Coronary artery (tissue), 2 donors: ENCODE measurements around the gene PRSS8.
A peak's percentile ranks its signal among the peaks of the same experiment; 100 is the strongest.

Experiments used
- DNase-seq: peaks from one replicate; pipeline ENCODE4 v3.0.0-alpha.2; 2017; ENCODE audit warnings: low spot score
- H3K27ac ChIP-seq, 2 donors: fragments of 200-600 bp; sonication (generic); one replicate each; pipeline ENCODE4 v1.5.1; 2016 to 2019
- H3K4me3 ChIP-seq: fragments of 200-600 bp; sonication (generic); 2 replicates; pipeline ENCODE4 v1.5.1; 2016; ENCODE audit warnings: mild to moderate bottlenecking, moderate library complexity
- TF ChIP-seq, protein P1 (sequence below): fragments of 200-600 bp; sonication (generic); IDR thresholded peaks from one replicate; pipeline ENCODE4 v1.5.1; 2019; ENCODE audit warnings: antibody characterized with exemption

The PRSS8 gene

DNA sequence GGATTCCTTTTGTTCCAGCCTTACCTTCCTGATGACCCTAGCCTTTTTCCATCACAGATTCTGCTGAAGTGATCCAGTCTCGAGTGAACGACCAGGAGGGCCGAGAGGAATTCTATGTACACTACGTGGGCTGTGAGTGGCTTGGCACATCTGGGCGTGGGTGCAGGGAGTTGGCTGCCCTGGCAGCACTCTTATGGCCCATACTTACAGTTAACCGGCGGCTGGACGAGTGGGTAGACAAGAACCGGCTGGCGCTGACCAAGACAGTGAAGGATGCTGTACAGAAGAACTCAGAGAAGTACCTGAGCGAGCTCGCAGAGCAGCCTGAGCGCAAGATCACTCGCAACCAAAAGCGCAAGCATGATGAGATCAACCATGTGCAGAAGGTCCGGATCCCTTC is 15.4 kb downstream of the PRSS8 start:
- Histone ChIP-seq H3K27ac (peak overlapping the region in 1 of 2 donors; percentile 56), H3K4me3 (no peak overlapping the region)
- no peak for DNase-seq
- TF ChIP-seq, protein P1, sequence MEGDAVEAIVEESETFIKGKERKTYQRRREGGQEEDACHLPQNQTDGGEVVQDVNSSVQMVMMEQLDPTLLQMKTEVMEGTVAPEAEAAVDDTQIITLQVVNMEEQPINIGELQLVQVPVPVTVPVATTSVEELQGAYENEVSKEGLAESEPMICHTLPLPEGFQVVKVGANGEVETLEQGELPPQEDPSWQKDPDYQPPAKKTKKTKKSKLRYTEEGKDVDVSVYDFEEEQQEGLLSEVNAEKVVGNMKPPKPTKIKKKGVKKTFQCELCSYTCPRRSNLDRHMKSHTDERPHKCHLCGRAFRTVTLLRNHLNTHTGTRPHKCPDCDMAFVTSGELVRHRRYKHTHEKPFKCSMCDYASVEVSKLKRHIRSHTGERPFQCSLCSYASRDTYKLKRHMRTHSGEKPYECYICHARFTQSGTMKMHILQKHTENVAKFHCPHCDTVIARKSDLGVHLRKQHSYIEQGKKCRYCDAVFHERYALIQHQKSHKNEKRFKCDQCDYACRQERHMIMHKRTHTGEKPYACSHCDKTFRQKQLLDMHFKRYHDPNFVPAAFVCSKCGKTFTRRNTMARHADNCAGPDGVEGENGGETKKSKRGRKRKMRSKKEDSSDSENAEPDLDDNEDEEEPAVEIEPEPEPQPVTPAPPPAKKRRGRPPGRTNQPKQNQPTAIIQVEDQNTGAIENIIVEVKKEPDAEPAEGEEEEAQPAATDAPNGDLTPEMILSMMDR = no peak

DNA sequence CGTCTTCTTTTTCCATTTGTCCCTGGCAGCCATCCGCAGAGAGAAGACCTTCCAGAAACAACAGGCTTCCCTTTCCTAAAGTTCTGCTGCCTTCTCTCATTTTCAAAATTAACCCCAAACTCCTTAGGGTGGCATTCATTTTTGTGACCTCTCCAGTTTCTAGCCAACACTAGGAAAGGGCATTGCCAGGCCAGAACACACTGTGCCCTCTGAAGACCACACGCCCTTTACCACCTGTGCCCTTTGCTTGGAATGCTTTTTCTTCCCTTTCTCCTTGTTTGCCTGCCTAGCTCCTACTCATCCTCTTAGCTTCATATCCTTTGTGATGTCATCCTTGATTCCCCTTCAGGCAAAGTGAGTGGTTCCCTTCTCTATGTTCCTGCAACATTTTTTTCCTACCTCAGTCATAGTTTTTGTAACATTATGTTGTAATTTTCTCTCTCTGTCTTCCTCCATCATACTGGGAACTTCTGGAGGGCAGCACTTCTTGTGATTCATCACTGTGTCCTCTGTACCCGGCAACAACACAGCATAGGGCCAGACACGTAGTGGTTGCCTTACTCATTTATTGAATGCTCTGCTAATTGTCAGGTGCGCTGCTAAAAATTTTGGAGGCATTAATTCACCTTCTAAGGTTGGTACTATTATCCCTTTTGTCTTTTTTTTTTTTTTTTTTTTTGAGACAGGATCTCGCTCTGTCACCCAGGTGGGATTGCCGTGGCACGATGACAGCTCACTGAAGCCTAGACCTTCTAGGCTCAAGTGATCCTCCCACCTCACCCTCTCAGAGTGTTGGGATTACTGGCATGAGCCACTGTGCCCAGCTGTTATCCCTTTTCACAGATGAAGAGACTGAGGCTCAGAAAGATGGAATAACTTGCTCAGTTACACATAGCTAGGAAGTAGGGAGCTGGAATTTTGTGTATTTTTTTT is 17.0 kb downstream of the PRSS8 start:
- Histone ChIP-seq H3K27ac (peak overlapping the region; percentile 97 to 100), H3K4me3 (peak overlapping the region; percentile 99)
- DNase-seq = no peak
- TF ChIP-seq, protein P1 = no peak

DNA sequence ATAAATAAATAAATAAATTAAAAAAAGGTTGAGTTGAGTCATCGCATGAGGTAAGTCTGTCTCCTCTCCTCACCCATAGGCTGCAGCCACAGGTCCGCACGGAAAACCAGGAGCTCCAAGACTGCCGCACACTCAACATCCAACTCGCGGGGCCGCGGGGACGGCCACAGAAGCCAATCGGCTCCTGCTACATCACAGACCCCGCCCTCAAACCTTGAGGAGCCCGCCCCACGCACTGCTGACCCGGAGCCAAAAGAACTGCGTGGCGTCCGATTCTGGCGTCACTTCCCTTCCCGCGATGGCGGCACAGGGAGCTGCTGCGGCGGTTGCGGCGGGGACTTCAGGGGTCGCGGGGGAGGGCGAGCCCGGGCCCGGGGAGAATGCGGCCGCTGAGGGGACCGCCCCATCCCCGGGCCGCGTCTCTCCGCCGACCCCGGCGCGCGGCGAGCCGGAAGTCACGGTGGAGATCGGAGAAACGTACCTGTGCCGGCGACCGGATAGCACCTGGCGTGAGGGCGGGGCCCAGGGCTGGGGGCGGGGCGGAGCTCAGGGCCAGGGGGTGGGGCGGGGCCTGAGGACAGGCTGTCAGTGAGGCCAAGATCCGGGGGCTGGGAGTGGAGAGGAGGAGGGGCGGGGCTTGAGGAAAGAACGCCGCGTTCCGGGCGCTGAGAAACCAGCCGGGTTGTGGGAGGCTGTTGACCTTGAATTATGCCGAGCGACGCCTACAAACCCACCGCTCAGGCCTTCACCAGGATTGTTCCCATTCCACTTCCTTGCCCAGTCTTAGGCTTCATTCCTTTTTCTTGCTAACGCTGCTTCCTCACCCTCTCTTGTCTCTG is 17.9 kb downstream of the PRSS8 start, which contains the start of gene KAT8:
Gene KAT8 (plus strand): TSS at position 281 of the 839 bp plus-strand sequence. CDS start 18 bp downstream, at position 299.
- peak within 1 kb of the TSS; percentile 97 to 100 for H3K27ac ChIP-seq
- TF ChIP-seq, protein P1 = no peak
- peak; percentile 99 for DNase-seq
- H3K4me3 ChIP-seq = peak within 1 kb of the TSS; percentile 99

DNA sequence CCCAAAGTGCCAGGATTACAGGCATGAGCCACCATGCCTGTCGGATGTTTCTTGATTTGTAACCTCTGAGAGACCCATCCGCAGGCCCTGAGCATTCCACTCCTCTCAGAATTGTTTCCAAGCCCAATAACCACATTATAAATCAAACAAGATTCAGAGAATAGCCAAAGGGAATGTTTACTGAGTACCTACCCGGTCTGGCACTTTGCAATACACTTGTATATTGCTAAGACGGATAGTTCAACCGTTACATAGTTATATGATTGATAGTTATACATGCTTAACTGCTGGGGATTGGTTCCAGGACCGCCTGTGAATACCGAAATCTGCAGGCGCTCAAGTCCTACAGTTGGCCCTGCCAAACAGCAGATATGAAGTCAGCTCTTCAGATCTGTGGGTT is 21.1 kb downstream of the PRSS8 start:
- Histone ChIP-seq H3K27ac (peak overlapping the region in 1 of 2 donors; percentile 60), H3K4me3 (no peak overlapping the region)
- no peak for DNase-seq
- TF ChIP-seq, protein P1 = no peak

DNA sequence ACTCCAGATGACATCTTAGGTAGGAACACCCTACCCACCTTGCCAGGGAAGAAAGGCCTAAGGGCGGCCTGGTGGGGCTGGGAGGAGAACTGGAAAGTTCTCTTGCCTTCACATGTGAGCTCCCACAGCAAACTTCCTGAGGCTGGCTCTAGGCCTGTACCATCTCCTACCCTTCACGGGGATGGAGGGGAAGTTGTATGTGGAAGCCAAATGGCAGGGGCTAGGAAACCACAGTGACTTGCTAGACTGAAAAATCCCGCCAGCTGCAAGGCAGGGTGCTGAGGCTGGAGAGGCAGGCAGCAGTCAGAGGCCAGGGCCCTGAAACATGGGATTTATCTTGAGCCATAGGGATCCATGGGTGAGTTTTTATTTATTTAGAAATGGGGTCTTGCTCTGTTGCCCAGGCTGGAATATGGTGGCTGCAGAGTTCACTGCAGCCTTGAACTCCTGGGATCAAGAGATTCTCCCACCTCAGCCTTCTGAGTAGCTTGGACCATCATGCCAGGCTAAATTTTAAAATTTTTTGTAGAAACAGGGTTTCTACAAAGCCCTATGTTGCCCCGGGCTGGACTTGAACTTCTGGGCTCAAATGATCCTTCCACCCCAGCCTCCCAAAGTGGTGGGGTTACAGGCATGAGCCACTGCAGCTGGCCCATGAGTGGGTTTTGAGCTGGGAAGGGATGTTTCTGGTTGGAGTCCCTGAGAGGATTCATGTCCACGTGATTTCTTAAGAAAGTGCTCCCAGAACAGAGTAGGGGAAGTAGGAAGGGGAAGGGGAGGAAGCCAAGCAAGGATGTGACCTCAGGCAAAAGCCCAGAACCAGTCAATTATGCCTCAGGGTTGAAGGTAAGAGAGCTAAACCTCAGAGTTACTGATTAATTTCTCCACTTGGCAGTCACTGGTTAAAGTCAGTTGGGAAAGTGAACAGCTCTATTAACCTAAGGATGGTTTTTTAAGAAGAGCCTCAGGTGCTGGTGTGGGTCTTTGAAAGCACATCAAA is 22.1 kb downstream of the PRSS8 start:
- no peak for DNase-seq
- no peak overlapping the region for H3K4me3 ChIP-seq
- peak overlapping the region in 1 of 2 donors; percentile 60 for H3K27ac ChIP-seq
- TF ChIP-seq, protein P1 = no peak

DNA sequence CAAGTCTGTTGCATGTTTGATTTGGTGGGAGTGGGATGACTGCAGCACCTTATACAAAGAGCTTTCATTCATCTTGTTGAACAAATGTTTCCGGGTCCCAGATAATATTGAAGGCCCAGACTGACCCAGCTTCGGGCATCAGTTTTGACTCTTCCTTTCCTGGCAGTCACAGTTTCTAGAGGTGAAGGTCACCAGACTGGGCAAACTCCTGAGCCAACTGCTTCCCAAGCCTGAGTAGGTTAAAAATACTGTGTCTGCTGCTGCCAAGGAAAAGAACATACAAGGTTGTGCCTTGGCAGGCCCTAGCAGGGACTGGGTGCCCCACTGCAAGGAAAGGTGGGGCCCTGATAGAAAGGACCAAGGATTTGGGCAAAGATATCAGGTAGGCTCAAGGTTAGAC is 22.8 kb downstream of the PRSS8 start:
- no peak for DNase-seq
- H3K4me3 ChIP-seq = no peak overlapping the region
- TF ChIP-seq, protein P1 = no peak
- peak overlapping the region in 1 of 2 donors; percentile 60 for H3K27ac ChIP-seq
